Type B pancreatic cell (in vitro differentiated cells): Measurements from ENCODE around the gene CAMK1D. TPM values are rescaled to one million over a fixed set of nuclear protein-coding genes. Genes with fewer than 3 reads are reported as not detected.

Source experiments
- DNase-seq: peaks from one replicate; pipeline ENCODE4 v3.0.0; 2021; ENCODE audit warnings: mixed read lengths; ENCODE audit not compliant: unreplicated experiment; ENCODE audit errors: extremely low spot score
- H3K27ac Mint-ChIP-seq: 2 replicates; pipeline ENCODE4 v1.8.0; 2021; ENCODE audit warnings: mild to moderate bottlenecking, mixed read lengths
- H3K27me3 Mint-ChIP-seq: 2 replicates; pipeline ENCODE4 v1.8.0; 2021; ENCODE audit warnings: mixed read lengths
- H3K36me3 Mint-ChIP-seq: 2 replicates; pipeline ENCODE4 v1.8.0; 2021; ENCODE audit warnings: mixed read lengths
- H3K4me1 Mint-ChIP-seq: one replicate; pipeline ENCODE4 v1.8.0; 2021; ENCODE audit warnings: mixed read lengths; ENCODE audit not compliant: unreplicated experiment
- H3K4me3 Mint-ChIP-seq: 2 replicates; pipeline ENCODE4 v1.8.0; 2021; ENCODE audit warnings: mild to moderate bottlenecking, mixed read lengths
- H3K9me3 Mint-ChIP-seq: 2 replicates; pipeline ENCODE4 v1.8.0; 2021; ENCODE audit warnings: mixed read lengths
- CTCF ChIP-seq: fragments of 200-600 bp; sonication (generic); conservative IDR thresholded peaks from 2 replicates; pipeline ENCODE4 v1.5.0; 2021; ENCODE audit warnings: antibody characterized with exemption, mild to moderate bottlenecking
- total RNA-seq: library from RNA; stranded (reverse); gene quantifications from 2 replicates; pipeline ENCODE4 v1.2.1, GENCODE V29; 2021; ENCODE audit warnings: low replicate concordance

CAMK1D gene
- total RNA-seq, 1 donor from 2014 or later: 12.2 TPM

- no peaks in the 10 kb centered on the region for H3K27me3 Mint-ChIP-seq
- H3K36me3 Mint-ChIP-seq: peaks cover 9% of the 10 kb centered on the region
- H3K4me3 Mint-ChIP-seq: no peak overlapping the region
- peaks cover 12% of the 10 kb centered on the region for H3K4me1 Mint-ChIP-seq
- no peak for TF ChIP-seq CTCF
- no peak overlapping the region for H3K27ac Mint-ChIP-seq
- no peaks in the 10 kb centered on the region for H3K9me3 Mint-ChIP-seq
- no peak for DNase-seq
Observed at GRCh38 chr10:12418725-12419261, 69.4 kb downstream of the CAMK1D start.

GRCh38 chr10:12419262-12419847, 70.0 kb downstream of the CAMK1D start:
- H3K4me3 Mint-ChIP-seq: no peak overlapping the region
- H3K27me3 Mint-ChIP-seq: no peaks in the 10 kb centered on the region
- peaks cover 12% of the 10 kb centered on the region for H3K4me1 Mint-ChIP-seq
- no peaks in the 10 kb centered on the region for H3K9me3 Mint-ChIP-seq
- no peak for TF ChIP-seq CTCF
- H3K36me3 Mint-ChIP-seq: peaks cover 9% of the 10 kb centered on the region
- DNase-seq: no peak
- no peak overlapping the region for H3K27ac Mint-ChIP-seq

GRCh38 chr10:12420530-12421120, 71.3 kb downstream of the CAMK1D start:
- H3K27ac Mint-ChIP-seq: no peak overlapping the region
- no peak for TF ChIP-seq CTCF
- peaks cover 12% of the 10 kb centered on the region for H3K4me1 Mint-ChIP-seq
- no peak for DNase-seq
- H3K4me3 Mint-ChIP-seq: no peak overlapping the region
- H3K27me3 Mint-ChIP-seq: no peaks in the 10 kb centered on the region
- peaks cover 9% of the 10 kb centered on the region for H3K36me3 Mint-ChIP-seq
- no peaks in the 10 kb centered on the region for H3K9me3 Mint-ChIP-seq

GRCh38 chr10:12422189-12422588, 72.8 kb downstream of the CAMK1D start:
- no peak for TF ChIP-seq CTCF
- H3K27me3 Mint-ChIP-seq: no peaks in the 10 kb centered on the region

GRCh38 chr10:12423896-12424295, 74.5 kb downstream of the CAMK1D start:
- DNase-seq: no peak
- H3K27ac Mint-ChIP-seq: peak overlapping the region; percentile 57
- peaks cover 5% of the 10 kb centered on the region for H3K36me3 Mint-ChIP-seq
- TF ChIP-seq CTCF: no peak
- H3K4me1 Mint-ChIP-seq: peaks cover 5% of the 10 kb centered on the region
- H3K27me3 Mint-ChIP-seq: no peaks in the 10 kb centered on the region
- H3K4me3 Mint-ChIP-seq: no peak overlapping the region
- H3K9me3 Mint-ChIP-seq: no peaks in the 10 kb centered on the region

More at GRCh38 chr10:12422189-12422588, 72.8 kb downstream of the CAMK1D start:
- Mint-ChIP-seq H3K36me3 (peaks cover 6% of the 10 kb centered on the region), H3K27ac (peak overlapping the region; percentile 90), H3K4me1 (peaks cover 9% of the 10 kb centered on the region), H3K9me3 (no peaks in the 10 kb centered on the region), H3K4me3 (peak overlapping the region; percentile 72)
- DNase-seq: no peak
